Raji (cell line): ENCODE results near the gene KCNMB3.

Source experiments
- POLR2A ChIP-seq: IDR thresholded peaks from 2 replicates; pipeline ENCODE4 v1.6.1; 2011; ENCODE audit warnings: low read depth, low read length, control low read depth; ENCODE audit not compliant: insufficient read depth

KCNMB3 gene

DNA sequence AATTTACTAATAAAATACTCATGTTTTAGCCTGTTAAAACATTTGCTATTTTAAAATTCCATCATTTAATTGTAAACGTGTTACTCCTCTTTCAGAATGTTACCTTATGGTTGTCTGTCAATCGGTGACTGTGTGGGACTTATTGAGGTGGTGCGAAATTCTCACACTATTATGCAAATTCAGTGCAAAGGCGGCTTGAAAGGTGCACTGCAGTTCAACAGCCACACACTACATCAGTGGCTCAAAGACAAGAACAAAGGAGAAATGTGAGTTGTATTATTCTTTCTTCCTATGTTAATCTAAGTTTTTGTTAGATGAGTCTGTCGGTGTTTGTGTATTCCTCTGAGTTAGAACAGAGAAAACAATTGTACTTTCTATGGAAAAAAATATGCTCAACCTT, 21.7 kb downstream of the KCNMB3 start:
- no peak for TF ChIP-seq POLR2A

DNA sequence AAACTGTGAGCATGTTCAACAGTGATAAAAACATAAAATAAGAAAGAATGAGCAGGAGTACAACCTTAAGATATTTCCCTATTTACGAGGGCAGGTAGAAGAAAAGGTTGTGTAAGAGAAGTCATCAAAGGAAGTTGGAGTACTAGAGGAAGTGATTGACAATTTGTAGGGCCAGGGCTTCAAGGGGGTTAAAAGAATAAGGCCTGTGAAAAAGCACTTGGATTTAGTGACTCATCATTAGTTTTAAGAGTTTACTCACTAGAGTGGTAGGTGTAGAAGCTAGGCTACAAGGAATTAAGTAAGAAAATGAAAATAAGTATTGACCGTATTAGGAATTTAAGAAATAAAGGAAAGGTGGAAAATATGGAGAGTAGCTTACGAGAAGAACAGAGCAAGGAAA, 23.6 kb downstream of the KCNMB3 start:
- TF ChIP-seq POLR2A, result no peak

- TF ChIP-seq POLR2A, result no peak
These were observed 26.3 kb downstream of the KCNMB3 start for GRCh38 chr3:179224584-179224983.

DNA sequence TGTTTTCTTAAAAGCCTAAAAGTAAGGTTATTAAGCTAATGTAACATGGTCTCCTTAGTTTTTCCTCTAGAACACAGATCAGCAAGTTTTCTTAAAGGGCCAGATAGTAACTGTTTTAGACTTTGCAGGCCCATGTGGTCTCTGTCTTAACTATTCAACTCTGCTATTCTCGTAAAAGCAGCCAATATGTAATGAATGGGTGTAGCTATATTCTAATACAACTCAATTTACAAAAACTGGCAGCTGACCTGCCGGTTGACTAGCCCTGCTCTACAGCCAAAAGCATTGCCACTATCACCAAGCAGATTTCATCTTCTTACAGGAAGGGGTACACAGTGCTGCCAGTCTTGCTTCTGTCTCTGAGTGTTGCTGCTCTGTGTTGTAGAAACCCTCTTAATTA, 27.4 kb downstream of the KCNMB3 start:
- TF ChIP-seq POLR2A, result no peak

- no peak for TF ChIP-seq POLR2A
These were observed 50.1 kb downstream of the KCNMB3 start for GRCh38 chr3:179200790-179201189.

- no peak for TF ChIP-seq POLR2A
These were observed 54.2 kb downstream of the KCNMB3 start for GRCh38 chr3:179196700-179197099.

GRCh38 chr3:179196098-179196497, 54.8 kb downstream of the KCNMB3 start:
- TF ChIP-seq POLR2A, result no peak

DNA sequence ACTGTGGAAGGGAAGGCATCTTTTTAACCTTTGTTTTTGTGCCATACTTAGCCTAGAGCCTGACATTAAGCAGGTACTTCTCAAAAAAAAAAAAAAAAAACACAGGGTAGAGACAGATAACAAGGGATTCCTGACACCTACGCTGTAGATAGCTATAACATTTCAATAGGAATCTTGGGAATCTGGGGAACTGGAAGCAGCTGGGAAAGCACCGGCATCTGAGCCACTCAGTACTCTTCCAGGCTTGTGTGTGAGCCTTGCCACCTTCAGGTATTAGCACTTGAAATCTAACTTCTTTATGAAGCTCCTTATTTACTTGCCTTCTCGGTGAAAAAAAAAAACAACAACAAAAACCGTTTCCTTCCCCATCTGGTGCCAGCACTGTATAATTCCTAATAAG, 56.0 kb downstream of the KCNMB3 start:
- no peak for TF ChIP-seq POLR2A
